ENCODE measurements around the gene SIL1. TPM values are rescaled to one million over a fixed set of nuclear protein-coding genes. Genes with fewer than 3 reads are reported as not detected.
"Not testable (repeated sequence)": the region's sequence is repeated elsewhere in the genome, so short reads cannot be mapped to it uniquely, and the experiment has no call there.

SIL1 gene
- total and polyA plus RNA-seq, 7 donors = 7.8 to 60.8 (median 33.0) TPM

GRCh38 chr5:139223481-139223880 lies 25.3 kb upstream of the SIL1 start:
- no peaks in the 10 kb centered on the region for H3K27me3 ChIP-seq
- intact Hi-C loops (cut with DNase I) = no loop called here
- no peak overlapping the region for H3K4me3 ChIP-seq
- no peak for DNase-seq
- H3K27ac ChIP-seq = no peak overlapping the region
- TF ChIP-seq POLR2A (IDR thresholded peaks at IDR 0.05) (no peak), POLR2AphosphoS5 (IDR thresholded peaks at IDR 0.05) (no peak), EP300 (IDR thresholded peaks at IDR 0.05) (no peak), CTCF (IDR thresholded peaks at IDR 0.05) (no peak)
- no peaks in the 10 kb centered on the region for H3K9me3 ChIP-seq
- WGBS, 2 donors = 92 to 94% methylated on average over 3 of the region's 3 CpGs
- no peaks in the 10 kb centered on the region for H3K4me1 ChIP-seq
- H3K36me3 ChIP-seq = no peaks in the 10 kb centered on the region

- DNase-seq = no peak
- TF ChIP-seq EP300 (IDR thresholded peaks at IDR 0.05) (no peak), POLR2A (IDR thresholded peaks at IDR 0.05) (no peak), POLR2AphosphoS5 (IDR thresholded peaks at IDR 0.05) (no peak), CTCF (IDR thresholded peaks at IDR 0.05) (no peak)
- intact Hi-C loops (cut with DNase I) = no loop called here
- WGBS, 2 donors = 18 to 36% methylated on average over 3 of the region's 3 CpGs
- no peaks in the 10 kb centered on the region for H3K4me1 ChIP-seq
- no peaks in the 10 kb centered on the region for H3K36me3 ChIP-seq
- H3K27ac ChIP-seq = no peak overlapping the region
- H3K9me3 ChIP-seq = no peaks in the 10 kb centered on the region
- no peaks in the 10 kb centered on the region for H3K27me3 ChIP-seq
- no peak overlapping the region for H3K4me3 ChIP-seq
These were observed 24.2 kb upstream of the SIL1 start for GRCh38 chr5:139222346-139222745.

DNA sequence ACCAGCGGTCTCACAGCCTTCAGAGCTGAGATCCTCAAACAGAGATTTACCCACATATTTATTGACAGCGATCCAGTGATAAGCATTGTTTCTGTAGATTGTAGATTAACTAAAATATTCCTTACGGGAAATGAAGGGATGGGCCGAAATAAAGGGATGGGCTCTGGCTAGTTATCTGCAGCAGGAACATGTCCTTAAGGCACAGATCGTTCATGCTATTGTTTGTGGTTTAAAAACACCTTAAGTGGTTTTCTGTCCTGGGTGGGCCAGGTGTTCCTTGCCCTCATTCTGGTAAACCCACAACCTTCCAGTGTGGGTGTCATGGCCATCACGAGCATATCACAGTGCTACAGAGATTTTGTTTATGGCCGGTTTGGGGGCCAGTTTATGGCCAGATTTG lies 19.9 kb upstream of the SIL1 start:
- 82 to 83% methylated on average over 7 of the region's 7 CpGs for WGBS, 2 donors
- not testable (repeated sequence) for H3K4me3 ChIP-seq, H3K9me3 ChIP-seq

GRCh38 chr5:139215107-139215975 lies 17.2 kb upstream of the SIL1 start:
- intact Hi-C loops (cut with DNase I) = no loop called here
- WGBS, 2 donors = 72% methylated on average over 15 of the region's 15 CpGs
- DNase-seq = no peak
- Histone ChIP-seq H3K27me3 (no peaks in the 10 kb centered on the region), H3K4me3 (no peak overlapping the region), H3K27ac (no peak overlapping the region), H3K36me3 (no peaks in the 10 kb centered on the region), H3K4me1 (no peaks in the 10 kb centered on the region), H3K9me3 (no peaks in the 10 kb centered on the region)
- TF ChIP-seq POLR2AphosphoS5 (IDR thresholded peaks at IDR 0.05) = no peak
- TF ChIP-seq POLR2A (IDR thresholded peaks at IDR 0.05) = no peak
- no peak for TF ChIP-seq EP300 (IDR thresholded peaks at IDR 0.05)
- TF ChIP-seq CTCF (IDR thresholded peaks at IDR 0.05) = no peak

More for the DNA sequence above, 19.9 kb upstream of the SIL1 start:
- DNase-seq; H3K27ac ChIP-seq; H3K36me3 ChIP-seq; H3K4me1 ChIP-seq; H3K27me3 ChIP-seq; intact Hi-C loops (cut with DNase I): not testable (repeated sequence)

DNA sequence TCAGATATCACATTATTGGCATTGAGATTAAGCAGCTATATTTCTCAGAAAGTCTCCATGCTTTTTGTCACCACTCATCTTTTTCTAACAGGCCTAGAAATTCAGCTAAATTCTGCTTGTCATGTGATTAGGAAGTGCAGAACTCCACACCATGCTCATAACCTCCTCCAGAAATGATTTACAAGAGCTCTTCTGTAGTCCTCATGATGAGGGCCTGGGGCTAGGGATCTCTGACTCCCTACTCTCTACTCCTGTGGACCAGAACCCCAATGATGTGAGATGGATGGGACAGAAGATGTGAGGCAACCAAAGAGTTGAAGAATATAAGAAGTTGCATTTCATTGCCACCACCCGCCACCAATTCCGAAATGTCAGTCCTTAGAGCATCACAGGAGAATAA lies 16.5 kb upstream of the SIL1 start:
- WGBS, 2 donors = 95 to 100% methylated on average over 2 of the region's 2 CpGs
- H3K9me3 ChIP-seq = no peaks in the 10 kb centered on the region

More for the DNA sequence above, 16.5 kb upstream of the SIL1 start:
- no peaks in the 10 kb centered on the region for H3K27me3 ChIP-seq
- DNase-seq = no peak
- intact Hi-C loops (cut with DNase I) = no loop called here
- H3K4me1 ChIP-seq = no peaks in the 10 kb centered on the region
- TF ChIP-seq CTCF (IDR thresholded peaks at IDR 0.05) (no peak), POLR2AphosphoS5 (IDR thresholded peaks at IDR 0.05) (no peak), POLR2A (IDR thresholded peaks at IDR 0.05) (no peak), EP300 (IDR thresholded peaks at IDR 0.05) (no peak)
- no peaks in the 10 kb centered on the region for H3K36me3 ChIP-seq
- H3K27ac ChIP-seq = no peak overlapping the region
- H3K4me3 ChIP-seq = no peak overlapping the region
